Measurements from ENCODE around the gene PPDPF.
"Not testable (repeated sequence)": the region's sequence is repeated elsewhere in the genome, so short reads cannot be mapped to it uniquely, and the experiment has no call there.

The PPDPF gene

GRCh38 chr20:63500902-63501817 is 19.4 kb upstream of the PPDPF start:
- DNase-seq: peak; percentile 53

DNA sequence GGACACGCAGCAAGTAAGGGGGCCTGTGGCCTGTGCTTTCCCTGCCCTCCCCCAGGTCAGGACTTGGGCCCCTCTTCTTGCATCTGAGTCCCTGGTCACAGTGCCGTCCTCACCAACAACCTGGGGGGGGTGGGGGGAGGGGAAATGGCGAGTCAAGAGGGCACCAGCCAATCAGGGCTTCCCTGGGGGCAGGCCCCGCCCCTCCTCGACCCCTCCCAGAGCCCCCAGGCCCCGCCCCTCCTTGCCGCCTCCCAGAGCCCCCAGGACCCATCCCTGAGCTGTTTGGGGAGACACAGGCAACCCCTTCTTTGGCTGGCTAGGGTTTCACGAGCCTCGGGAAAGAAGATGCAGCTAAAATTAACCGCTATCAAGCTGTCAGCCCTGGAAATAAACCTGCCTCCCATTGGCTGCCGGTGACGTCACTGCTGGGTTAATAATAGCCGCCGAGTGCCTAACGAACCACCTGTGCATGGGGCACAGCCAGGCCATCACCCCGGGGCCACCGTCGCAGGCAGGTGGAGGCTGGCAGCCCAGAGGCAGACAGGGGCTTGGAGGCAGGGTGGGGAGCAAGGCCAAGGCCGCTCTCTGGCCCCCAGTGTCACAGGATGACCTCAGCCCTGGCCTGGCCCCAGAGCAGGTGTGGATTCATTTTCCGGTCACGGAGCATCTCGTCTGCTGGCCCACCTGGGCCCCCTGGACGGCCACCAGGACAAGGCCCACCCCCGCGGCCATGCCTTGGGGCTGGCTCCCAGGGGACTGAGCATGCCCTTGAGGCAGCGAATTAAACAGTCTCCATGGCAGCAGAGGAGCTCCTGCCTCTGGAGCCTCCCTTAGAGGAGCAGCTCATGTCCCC is 18.5 kb upstream of the PPDPF start:
- peak; percentile 56 for DNase-seq

GRCh38 chr20:63502671-63503172 is 17.8 kb upstream of the PPDPF start:
- DNase-seq: peak; percentile 44

GRCh38 chr20:63503524-63503923 is 17.0 kb upstream of the PPDPF start:
- DNase-seq: no peak

GRCh38 chr20:63504642-63505041 is 15.9 kb upstream of the PPDPF start:
- no peak for DNase-seq

DNA sequence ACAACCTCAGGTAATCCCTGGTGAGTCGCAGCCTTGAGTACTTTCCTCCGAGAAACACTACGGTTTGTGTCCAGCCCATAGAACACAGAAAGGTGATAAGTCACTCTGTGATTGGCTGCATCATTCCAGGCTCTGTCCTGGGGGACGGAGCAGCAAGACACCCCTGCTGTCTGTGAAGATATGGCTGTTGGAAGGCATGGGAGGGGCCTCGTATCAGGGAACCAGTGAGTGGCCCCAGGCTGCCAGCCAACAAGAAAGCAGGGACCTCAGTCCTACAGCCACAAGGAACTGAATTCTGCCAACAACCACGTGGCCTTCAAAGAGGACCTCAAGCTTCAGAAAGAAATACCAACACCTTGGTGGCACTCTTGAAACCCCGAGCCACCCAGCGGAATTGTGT is 15.3 kb upstream of the PPDPF start:
- peak; percentile 41 for DNase-seq

- DNase-seq: no peak
Observed at GRCh38 chr20:63505723-63506122, 14.8 kb upstream of the PPDPF start.

- DNase-seq: peak; percentile 24
Observed at GRCh38 chr20:63507083-63507743, 13.4 kb upstream of the PPDPF start.

- peak; percentile 42 for DNase-seq
Observed at GRCh38 chr20:63508072-63508768, 12.3 kb upstream of the PPDPF start.

GRCh38 chr20:63509088-63509564 is 11.4 kb upstream of the PPDPF start:
- no peak for DNase-seq

- DNase-seq: no peak
Observed at GRCh38 chr20:63513207-63513606, 7.4 kb upstream of the PPDPF start.

GRCh38 chr20:63514520-63514919 is 6.0 kb upstream of the PPDPF start:
- not testable (repeated sequence) for DNase-seq

GRCh38 chr20:63517376-63518309 is 2.9 kb upstream of the PPDPF start:
- peak; percentile 45 for DNase-seq

DNA sequence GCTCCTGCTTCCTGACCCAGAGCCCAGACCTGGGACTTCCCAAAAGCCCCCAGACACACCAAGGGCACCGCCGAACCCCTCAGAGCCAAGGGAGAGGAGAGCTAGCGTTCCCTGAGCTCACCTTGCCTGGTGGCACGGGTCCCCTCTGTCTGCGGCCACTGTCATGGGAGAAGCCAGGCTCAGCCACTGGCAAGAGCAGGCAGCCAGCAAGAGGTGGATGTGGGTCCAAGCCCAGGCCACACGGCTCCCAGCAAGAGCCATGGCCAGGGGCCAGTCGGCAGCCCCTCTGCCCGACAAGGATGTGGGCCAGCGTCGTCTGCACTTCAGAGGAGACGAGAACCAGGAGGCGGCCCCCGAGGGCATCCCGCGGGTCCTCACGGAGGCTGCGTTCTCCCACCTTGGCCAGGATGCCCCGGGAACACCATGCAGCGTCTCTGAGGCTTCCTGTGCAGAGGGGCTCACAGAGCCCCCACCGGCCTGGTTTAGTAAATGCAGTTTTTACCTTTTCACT is 2.2 kb upstream of the PPDPF start:
- peak; percentile 77 for DNase-seq

GRCh38 chr20:63518946-63519667 is 1.5 kb upstream of the PPDPF start:
- DNase-seq: peak; percentile 47

DNA sequence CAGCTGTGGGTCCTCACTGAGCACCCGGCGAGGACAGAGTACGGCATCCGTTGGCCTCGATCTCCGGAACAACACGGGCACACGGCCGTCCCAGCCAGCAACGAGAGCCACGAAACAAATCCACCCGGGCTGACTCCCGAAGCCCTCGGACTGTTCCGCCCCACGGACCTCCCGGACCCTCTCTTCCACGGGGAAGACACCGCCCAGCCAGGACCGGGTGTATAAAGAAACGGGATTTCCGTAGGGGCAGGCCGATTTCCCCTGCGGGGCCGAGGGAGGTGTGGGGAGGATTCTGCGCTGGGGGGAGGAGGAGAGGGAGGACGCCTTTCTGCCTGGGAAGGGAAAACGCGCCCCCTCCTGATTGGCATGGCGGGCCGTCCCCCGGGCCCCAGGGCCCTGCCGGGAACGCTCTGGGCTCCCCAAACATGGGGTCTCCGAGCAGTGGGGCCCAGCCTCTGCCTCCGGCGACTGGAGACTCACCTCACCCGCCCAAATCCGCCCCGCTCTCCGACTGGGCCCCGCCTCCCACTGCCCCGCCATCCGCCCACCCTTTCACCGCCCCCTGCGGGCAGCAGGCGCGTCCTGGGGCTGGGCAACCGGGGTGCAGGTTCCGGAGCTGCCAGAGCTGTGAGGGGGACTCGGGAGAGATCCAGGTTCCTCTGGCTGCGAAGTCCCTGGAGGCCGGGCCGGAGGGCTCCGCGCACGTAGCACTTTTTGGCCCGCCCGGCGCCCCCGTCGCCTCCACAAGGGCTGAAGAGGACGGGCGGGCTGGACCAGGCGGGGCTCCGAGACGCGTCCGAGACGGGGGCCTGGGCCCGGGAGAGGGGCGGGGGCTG is 679 bp upstream of the PPDPF start:
- peak; percentile 84 for DNase-seq

GRCh38 chr20:63520934-63521601 is 503 bp downstream of the PPDPF start:
- DNase-seq: peak; percentile 78

GRCh38 chr20:63521602-63522001 is 1.0 kb downstream of the PPDPF start:
- peak; percentile 66 for DNase-seq
